IMR-90 (cell line): Measurements from ENCODE around the gene DGKQ. TPM values are rescaled to one million over a fixed set of nuclear protein-coding genes. Genes with fewer than 3 reads are reported as not detected.

Experiments
- ATAC-seq: fragments of 200-7000 bp; cut with Tn5 transposase; 2 replicates; pipeline ENCODE4 v1.9.1; 2020; ENCODE audit warnings: low read depth, mild to moderate bottlenecking, moderate library complexity
- BruUV-seq: library from RNA; stranded (reverse); fragments of 400-500 nt; replicated peaks from 2 replicates; lab custom pipeline; 2021; lab: Mats Ljungman, UMichigan
- CTCF ChIA-PET: fragments of 300-600 bp; formaldehyde crosslinking; extraction: SDS; loops from one replicate; lab custom pipeline; 2021; ENCODE audit warnings: antibody characterized with exemption; lab: Yijun Ruan, JAX
- POLR2A ChIA-PET: fragments of 300-600 bp; sonication (Branson Sonifier 250); formaldehyde crosslinking; loops from one replicate; lab custom pipeline; 2022; ENCODE audit warnings: antibody characterized with exemption; ENCODE audit not compliant: unreplicated experiment; lab: Charles Lee
- DNase-seq: peaks from one replicate; pipeline ENCODE4 v3.0.0; 2013
- H2AFZ ChIP-seq: replicated peaks from 2 replicates; pipeline ENCODE3; 2013; ENCODE audit warnings: low read length, mild to moderate bottlenecking; ENCODE audit not compliant: poor library complexity
- H2AK5ac ChIP-seq: 2 replicates; pipeline ENCODE4 v1.6.1; 2013; ENCODE audit warnings: low read depth, low read length, inconsistent platforms
- H2AK9ac ChIP-seq: replicated peaks from 2 replicates; pipeline ENCODE3; 2013; ENCODE audit warnings: mild to moderate bottlenecking, low read depth, low read length, moderate library complexity; ENCODE audit not compliant: poor library complexity
- H2BK120ac ChIP-seq: 2 replicates; pipeline ENCODE4 v1.6.1; 2013; ENCODE audit warnings: low read depth, low read length, inconsistent platforms
- H2BK15ac ChIP-seq: 3 replicates; pipeline ENCODE4 v1.6.1; 2013; ENCODE audit warnings: low read depth, low read length, inconsistent platforms
- H2BK20ac ChIP-seq: 2 replicates; pipeline ENCODE4 v1.6.1; 2013; ENCODE audit warnings: low read depth, mild to moderate bottlenecking, inconsistent platforms, low read length, moderate library complexity
- H2BK5ac ChIP-seq: 2 replicates; pipeline ENCODE4 v1.6.1; 2013; ENCODE audit warnings: mild to moderate bottlenecking, low read depth, low read length, inconsistent platforms; ENCODE audit not compliant: poor library complexity, severe bottlenecking
- H3K14ac ChIP-seq: replicated peaks from 2 replicates; pipeline ENCODE4 v1.6.1; 2013; ENCODE audit warnings: low read depth, low read length, inconsistent platforms
- H3K18ac ChIP-seq: 2 replicates; pipeline ENCODE4 v1.6.1; 2013; ENCODE audit warnings: low read depth, low read length, control low read depth
- H3K23ac ChIP-seq: 2 replicates; pipeline ENCODE4 v1.6.1; 2013; ENCODE audit warnings: low read depth, low read length, inconsistent platforms
- H3K27ac ChIP-seq: 2 replicates; pipeline ENCODE4 v1.5.1; 2013; ENCODE audit warnings: mild to moderate bottlenecking, control low read depth, low read length; ENCODE audit not compliant: insufficient read depth
- H3K27me3 ChIP-seq: 2 replicates; pipeline ENCODE4 v1.6.1; 2013; ENCODE audit warnings: low read length; ENCODE audit not compliant: control insufficient read depth, insufficient read depth
- H3K36me3 ChIP-seq: 2 replicates; pipeline ENCODE4 v1.6.1; 2013; ENCODE audit warnings: low read length, mixed read lengths; ENCODE audit not compliant: control insufficient read depth, insufficient read depth
- H3K4ac ChIP-seq: 2 replicates; pipeline ENCODE4 v1.6.1; 2013; ENCODE audit warnings: low read depth, low read length, inconsistent platforms
- H3K4me1 ChIP-seq: 2 replicates; pipeline ENCODE4 v1.6.1; 2013; ENCODE audit warnings: low read length, mixed read lengths; ENCODE audit not compliant: control insufficient read depth, insufficient read depth
- H3K4me2 ChIP-seq: 2 replicates; pipeline ENCODE4 v1.6.1; 2013; ENCODE audit warnings: low read depth, mild to moderate bottlenecking, control low read depth, low read length, moderate library complexity
- H3K4me3 ChIP-seq: 2 replicates; pipeline ENCODE4 v1.5.1; 2013; ENCODE audit warnings: low read depth, mild to moderate bottlenecking, control low read depth, low read length, moderate library complexity; ENCODE audit not compliant: insufficient read depth
- H3K56ac ChIP-seq: 2 replicates; pipeline ENCODE4 v1.6.1; 2013; ENCODE audit warnings: low read length, inconsistent platforms; ENCODE audit not compliant: insufficient read depth; ENCODE audit errors: extremely low read depth
- H3K79me1 ChIP-seq, 2 experiments: 2 replicates each; pipeline ENCODE4 v1.6.1; 2013; ENCODE audit warnings: low read length in 2 of 2, inconsistent platforms in 1 of 2, low read depth in 1 of 2
- H3K9ac ChIP-seq: 2 replicates; pipeline ENCODE4 v1.6.1; 2013; ENCODE audit warnings: low read depth, low read length, control low read depth
- H3K9me1 ChIP-seq: 2 replicates; pipeline ENCODE4 v1.6.1; 2013; ENCODE audit warnings: low read length, inconsistent platforms; ENCODE audit not compliant: insufficient read depth
- H3K9me3 ChIP-seq: 2 replicates; pipeline ENCODE4 v1.6.1; 2013; ENCODE audit warnings: low read length; ENCODE audit not compliant: control insufficient read depth, insufficient read depth
- H4K20me1 ChIP-seq: 2 replicates; pipeline ENCODE4 v1.6.1; 2013; ENCODE audit warnings: low read length, inconsistent platforms; ENCODE audit not compliant: insufficient read depth
- H4K5ac ChIP-seq: 2 replicates; pipeline ENCODE4 v1.6.1; 2013; ENCODE audit warnings: mild to moderate bottlenecking, low read depth, low read length, control low read depth
- H4K8ac ChIP-seq, 2 experiments: 2 replicates each; pipeline ENCODE4 v1.6.1; 2013; ENCODE audit warnings: low read depth in 2 of 2, low read length in 2 of 2, control low read depth in 1 of 2, inconsistent platforms in 1 of 2
- H4K91ac ChIP-seq: 2 replicates; pipeline ENCODE4 v1.6.1; 2013; ENCODE audit warnings: low read depth, low read length, inconsistent platforms; ENCODE audit not compliant: insufficient read depth
- FOS ChIP-seq: fragments of 150-350 bp; IDR thresholded peaks from 2 replicates; pipeline ENCODE4 v1.6.1; 2016; ENCODE audit warnings: low read depth, low read length
- MAFK ChIP-seq: IDR thresholded peaks from 2 replicates; pipeline ENCODE4 v1.6.1; 2012; ENCODE audit warnings: low read depth, low read length, improper control_type of control experiment
- MAZ ChIP-seq: IDR thresholded peaks from 2 replicates; pipeline ENCODE4 v1.6.1; 2012; ENCODE audit warnings: low read depth, mild to moderate bottlenecking, low read length, improper control_type of control experiment, moderate library complexity, borderline replicate concordance
- MXI1 ChIP-seq: IDR thresholded peaks from 2 replicates; pipeline ENCODE4 v1.6.1; 2012; ENCODE audit warnings: low read depth, mild to moderate bottlenecking, low read length, moderate library complexity, borderline replicate concordance
- NFE2L2 ChIP-seq: fragments of 150-350 bp; IDR thresholded peaks from 2 replicates; pipeline ENCODE4 v1.6.1; 2016; ENCODE audit warnings: low read depth, mild to moderate bottlenecking, low read length
- RAD21 ChIP-seq: IDR thresholded peaks from 2 replicates; pipeline ENCODE4 v1.6.1; 2012; ENCODE audit warnings: low read length, improper control_type of control experiment
- RCOR1 ChIP-seq: IDR thresholded peaks from 2 replicates; pipeline ENCODE4 v1.6.1; 2012; ENCODE audit warnings: mild to moderate bottlenecking, low read length, improper control_type of control experiment; ENCODE audit not compliant: insufficient replicate concordance
- WGBS, 2 experiments: methylation state at CpG; one replicate each; pipeline versions ENCODE4 v1.1.5 to v1.1.7; 2013; ENCODE audit warnings: missing lambda C conversion rate in 2 of 2; ENCODE audit not compliant: insufficient read length in 1 of 2; ENCODE audit errors: extremely low coverage in 2 of 2; 5-methylcytosine and 5-hydroxymethylcytosine counted together
- dilution Hi-C: fragments of 300-500 bp; cut with HindIII; formaldehyde crosslinking; loops from one replicate; pipeline ENCODE4 v1.14.3; 2018; ENCODE audit warnings: low sequenced_read_pairs; ENCODE audit not compliant: unreplicated experiment
- in situ Hi-C: fragments of 300-500 bp; cut with MboI; formaldehyde crosslinking; loops from 3 replicates; pipeline ENCODE4 v1.14.3; 2019; ENCODE audit warnings: low sequenced_read_pairs, inconsistent platforms, mixed read lengths
- intact Hi-C: fragments of 100-400 bp; cut with micrococcal nuclease; formaldehyde crosslinking; loops from 2 replicates; pipeline ENCODE4 v1.10.0; 2022
- polyA plus RNA-seq, 3 experiments: library from polyadenylated mRNA; depleted of rRNA; stranded (reverse); fragments of >200 nt; gene quantifications; 2 replicates each; pipeline ENCODE4 v1.2.3, GENCODE V29; 2012; ENCODE audit warnings: low replicate concordance in 1 of 3
- total RNA-seq: library from RNA; depleted of rRNA; stranded (reverse); fragments of >200 nt; gene quantifications from 2 replicates; pipeline ENCODE4 v1.2.3, GENCODE V29; 2012

The DGKQ gene
- total and polyA plus RNA-seq, 2 of the 4 experiments (the other 2 are of a cell fraction) = 4.3 to 15.6 TPM

GRCh38 chr4:1004071-1004418, 30.7 kb upstream of the DGKQ start:
- Histone ChIP-seq H3K56ac (no peak overlapping the region), H3K4me2 (no peak overlapping the region), H2BK5ac (no peak overlapping the region), H3K4me3 (no peak overlapping the region), H3K9me3 (peaks cover 3% of the 10 kb centered on the region), H3K27me3 (peaks cover 66% of the 10 kb centered on the region), H3K14ac (no peak overlapping the region), H2AK9ac (no peak overlapping the region), H2BK120ac (no peak overlapping the region), H3K9me1 (no peaks in the 10 kb centered on the region), H3K23ac (no peak overlapping the region), H3K36me3 (no peaks in the 10 kb centered on the region), H2AK5ac (no peak overlapping the region), H4K8ac (no peak overlapping the region), H4K5ac (no peak overlapping the region), H2BK20ac (no peak overlapping the region), H2BK15ac (no peak overlapping the region), H3K4ac (no peak overlapping the region), H4K91ac (no peak overlapping the region), H4K20me1 (no peaks in the 10 kb centered on the region; the same call in 1 of the 2 replicates), H3K18ac (no peak overlapping the region), H3K9ac (no peak overlapping the region), H3K4me1 (peaks cover 6% of the 10 kb centered on the region; the same call in 1 of the 2 replicates), H3K79me1 (no peaks in the 10 kb centered on the region), H2AFZ (no peak overlapping the region), H3K27ac (no peak overlapping the region)
- intact Hi-C loops = no loop called here
- 72% methylated on average over 7 of the region's 13 CpGs; no CpG with 5 or more reads in 1 of the 2 experiments for WGBS, 2 experiments
- no TSS peak for BruUV-seq
- in situ Hi-C loops = no loop called here
- CTCF ChIA-PET = no interaction called here
- dilution Hi-C loops = no loop called here
- DNase-seq = no peak
- POLR2A ChIA-PET = interaction anchor here (0.6 kb wide), 1 partner anchor 17 kb away, joined by 3 read pairs; the partner anchor contains the start of gene IDUA
- ATAC-seq = no peak
- TF ChIP-seq MAZ (no peak), MXI1 (no peak), MAFK (no peak), NFE2L2 (no peak), RAD21 (no peak), FOS (no peak), RCOR1 (no peak)
